CD14-positive monocyte (primary cell): Measurements from ENCODE around the gene TRAPPC3L. TPM values are rescaled to one million over a fixed set of nuclear protein-coding genes. Genes with fewer than 3 reads are reported as not detected.

Experiments
- DNase-seq, 3 donors: peaks; one replicate each; pipeline ENCODE4 v3.0.0-alpha.2; 2011 to 2022
- H2AFZ ChIP-seq: 2 replicates; pipeline ENCODE4 v1.6.0; 2012; ENCODE audit warnings: mild to moderate bottlenecking, low read depth, low read length, inconsistent platforms; ENCODE audit not compliant: insufficient read depth, poor library complexity, severe bottlenecking
- H3K27ac ChIP-seq, 2 donors: 1 replicate in 1 of 2; 2 replicates in 1 of 2; pipeline ENCODE4 v1.5.1; 2012 to 2013; ENCODE audit warnings: low read length in 2 of 2, control low read depth in 1 of 2, inconsistent platforms in 1 of 2, low read depth in 1 of 2, mild to moderate bottlenecking in 1 of 2
- H3K27me3 ChIP-seq, 2 donors: one replicate each; pipeline versions ENCODE4 v1.6.0 to v1.6.1; 2011 to 2013; ENCODE audit warnings: low read length in 2 of 2; ENCODE audit not compliant: control insufficient read depth in 2 of 2, insufficient read depth in 2 of 2
- H3K36me3 ChIP-seq, 2 donors: replicated peaks in 1 of 2; 1 replicate in 1 of 2; 2 replicates in 1 of 2; pipeline versions ENCODE4 v1.5.1 to v1.6.1; 2012 to 2013; ENCODE audit warnings: low read length in 2 of 2, control low read depth in 1 of 2, inconsistent platforms in 1 of 2, mild to moderate bottlenecking in 1 of 2; ENCODE audit not compliant: insufficient read depth in 2 of 2, control insufficient read depth in 1 of 2
- H3K4me1 ChIP-seq, 2 donors: 1 replicate in 1 of 2; 2 replicates in 1 of 2; pipeline versions ENCODE4 v1.5.1 to v1.6.1; 2012 to 2013; ENCODE audit warnings: low read length in 2 of 2, control low read depth in 1 of 2, inconsistent platforms in 1 of 2, mild to moderate bottlenecking in 1 of 2, moderate library complexity in 1 of 2; ENCODE audit not compliant: insufficient read depth in 2 of 2, control insufficient read depth in 1 of 2
- H3K4me2 ChIP-seq: replicated peaks from 2 replicates; pipeline ENCODE3; 2012; ENCODE audit warnings: low read length, moderate library complexity, mild to moderate bottlenecking; ENCODE audit not compliant: poor library complexity, severe bottlenecking; ENCODE audit errors: extremely low read depth
- H3K4me3 ChIP-seq, 3 experiments: fragments of 200-600 bp in 1 of 3; sonication (generic) in 1 of 3; replicated peaks in 1 of 3; 1 replicate in 2 of 3; 2 replicates in 1 of 3; pipeline ENCODE4 v1.5.1; 2011 to 2013; ENCODE audit warnings: low read length in 3 of 3, mild to moderate bottlenecking in 3 of 3, control low read depth in 2 of 3, low read depth in 2 of 3, inconsistent platforms in 1 of 3, moderate library complexity in 1 of 3
- H3K79me2 ChIP-seq: 2 replicates; pipeline ENCODE4 v1.6.0; 2012; ENCODE audit warnings: mild to moderate bottlenecking, control low read depth, inconsistent platforms, low read length, moderate library complexity; ENCODE audit not compliant: insufficient read depth
- H3K9ac ChIP-seq: 2 replicates; pipeline ENCODE4 v1.6.0; 2017; ENCODE audit warnings: low read length, mild to moderate bottlenecking; ENCODE audit not compliant: insufficient read depth, poor library complexity, severe bottlenecking
- H3K9me3 ChIP-seq, 2 donors: replicated peaks in 1 of 2; 1 replicate in 1 of 2; 2 replicates in 1 of 2; pipeline versions ENCODE4 v1.5.1 to v1.6.1; 2012 to 2013; ENCODE audit warnings: low read length in 2 of 2, control low read depth in 1 of 2; ENCODE audit not compliant: control insufficient read depth in 1 of 2, insufficient read depth in 1 of 2
- H4K20me1 ChIP-seq: 2 replicates; pipeline ENCODE4 v1.6.0; 2012; ENCODE audit warnings: mild to moderate bottlenecking, low read length, control low read depth, moderate library complexity; ENCODE audit not compliant: insufficient read depth
- H3K27ac Mint-ChIP-seq, 7 donors: one replicate each; pipeline ENCODE4 v1.8.0; 2020; ENCODE audit warnings: mild to moderate bottlenecking in 7 of 7, mixed read lengths in 7 of 7, moderate library complexity in 6 of 7, inconsistent platforms in 2 of 7
- H3K27me3 Mint-ChIP-seq, 3 donors: one replicate each; pipeline ENCODE4 v1.8.0; 2021 to 2022; ENCODE audit warnings: low read depth in 3 of 3, mild to moderate bottlenecking in 3 of 3, mixed read lengths in 3 of 3, moderate library complexity in 3 of 3, inconsistent platforms in 1 of 3
- H3K36me3 Mint-ChIP-seq, 2 donors: one replicate each; pipeline ENCODE4 v1.8.0; 2020; ENCODE audit warnings: mixed read lengths in 2 of 2, inconsistent platforms in 1 of 2, mild to moderate bottlenecking in 1 of 2
- H3K4me1 Mint-ChIP-seq: one replicate; pipeline ENCODE4 v1.8.0; 2020; ENCODE audit warnings: mild to moderate bottlenecking, mixed read lengths
- H3K4me3 Mint-ChIP-seq, 2 donors: one replicate each; pipeline ENCODE4 v1.8.0; 2020; ENCODE audit warnings: mild to moderate bottlenecking in 2 of 2, mixed read lengths in 2 of 2, moderate library complexity in 1 of 2
- H3K9me3 Mint-ChIP-seq, 7 donors: one replicate each; pipeline ENCODE4 v1.8.0; 2020 to 2022; ENCODE audit warnings: mixed read lengths in 7 of 7, mild to moderate bottlenecking in 6 of 7, moderate library complexity in 6 of 7, inconsistent platforms in 2 of 7
- WGBS: methylation state at CpG from one replicate; pipeline ENCODE4 v1.1.5; 2013; ENCODE audit warnings: missing lambda C conversion rate; ENCODE audit not compliant: insufficient coverage; 5-methylcytosine and 5-hydroxymethylcytosine counted together
- intact Hi-C, 2 donors: fragments of 100-400 bp; cut with micrococcal nuclease; formaldehyde crosslinking; loops; one replicate each; pipeline versions ENCODE4 v1.15.0 to v1.15.1; 2023
- polyA plus RNA-seq, 3 donors: library from polyadenylated mRNA; depleted of rRNA in 1 of 3; unstranded in 2 of 3; stranded (reverse) in 1 of 3; fragments of 300-500 nt in 2 of 3; fragments of >200 nt in 1 of 3; fragmentation: Illumina TruSeq in 2 of 3; gene quantifications; 1 replicate in 2 of 3; 2 replicates in 1 of 3; pipeline ENCODE4 v1.2.3, GENCODE V29; 2012 to 2021
- TF ChIP-seq, protein P1 (sequence below): fragments of 200-600 bp; IDR thresholded peaks from one replicate; pipeline ENCODE4 v1.8.0; 2022; ENCODE audit warnings: antibody characterized with exemption, mild to moderate bottlenecking

The TRAPPC3L gene
- polyA plus RNA-seq, 3 donors: 0.17 TPM; not detected in 2

DNA sequence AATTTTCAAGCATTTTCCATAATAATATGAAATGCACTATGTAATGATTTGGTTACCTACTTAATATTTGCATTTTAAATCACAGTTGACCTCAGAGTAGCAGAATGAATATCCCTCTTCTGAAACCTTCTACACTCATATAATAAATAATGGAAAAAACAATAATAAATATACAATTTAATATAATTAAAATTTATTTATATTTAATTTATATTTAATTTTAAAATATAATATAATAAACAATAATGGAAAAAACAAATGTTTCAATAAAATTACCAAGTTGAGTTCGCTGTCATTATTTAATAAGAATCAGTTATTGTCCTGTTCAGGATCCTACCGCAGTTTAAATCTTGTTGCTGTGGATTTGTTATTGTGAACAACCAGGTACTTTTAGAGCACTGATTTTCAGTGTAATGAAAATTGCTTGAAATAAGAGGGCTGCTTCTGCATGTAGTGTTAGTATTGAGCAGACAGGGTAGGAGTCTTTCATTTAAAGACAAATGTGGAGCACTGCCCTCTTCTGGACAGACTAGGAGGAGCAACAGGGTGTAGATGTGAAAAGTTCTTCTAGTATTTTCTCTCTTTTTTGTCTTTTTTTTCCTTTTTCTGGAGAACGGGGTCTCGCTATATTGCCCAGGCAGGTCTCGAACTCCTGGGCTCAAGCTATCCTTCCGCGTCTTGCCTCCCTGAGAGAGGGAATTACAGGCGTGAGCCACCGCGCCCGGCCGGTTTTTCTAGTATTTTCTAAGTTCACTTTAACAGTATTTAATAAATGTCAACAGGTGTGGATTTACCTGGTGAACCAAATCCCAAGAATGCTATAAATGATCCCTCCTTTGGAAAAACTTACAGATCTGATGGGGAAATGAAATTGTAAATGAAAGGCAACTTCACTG is 13.6 kb downstream of the TRAPPC3L start:
- H3K36me3 ChIP-seq: no peaks in the 10 kb centered on the region
- intact Hi-C loops: loop anchor here (5.0 to 10.0 kb wide), 4 partner anchors 87 to 255 kb away; partner anchors contain the start of gene TSPYL1 (in 1 of the 2)
- H2AFZ ChIP-seq: no peak overlapping the region
- Mint-ChIP-seq H3K9me3 (no peaks in the 10 kb centered on the region), H3K4me1 (peaks cover 19% of the 10 kb centered on the region), H3K4me3 (no peak overlapping the region), H3K27ac (no peak overlapping the region), H3K27me3 (peaks cover 0 to 4% (median 2%) of the 10 kb centered on the region in 3 donors), H3K36me3 (no peaks in the 10 kb centered on the region)
- DNase-seq: peak; percentile 63 to 66 (median 65)
- H3K27ac ChIP-seq: no peak overlapping the region
- no peak overlapping the region for H3K9ac ChIP-seq
- H4K20me1 ChIP-seq: no peaks in the 10 kb centered on the region
- H3K79me2 ChIP-seq: no peaks in the 10 kb centered on the region
- TF ChIP-seq, protein P1, sequence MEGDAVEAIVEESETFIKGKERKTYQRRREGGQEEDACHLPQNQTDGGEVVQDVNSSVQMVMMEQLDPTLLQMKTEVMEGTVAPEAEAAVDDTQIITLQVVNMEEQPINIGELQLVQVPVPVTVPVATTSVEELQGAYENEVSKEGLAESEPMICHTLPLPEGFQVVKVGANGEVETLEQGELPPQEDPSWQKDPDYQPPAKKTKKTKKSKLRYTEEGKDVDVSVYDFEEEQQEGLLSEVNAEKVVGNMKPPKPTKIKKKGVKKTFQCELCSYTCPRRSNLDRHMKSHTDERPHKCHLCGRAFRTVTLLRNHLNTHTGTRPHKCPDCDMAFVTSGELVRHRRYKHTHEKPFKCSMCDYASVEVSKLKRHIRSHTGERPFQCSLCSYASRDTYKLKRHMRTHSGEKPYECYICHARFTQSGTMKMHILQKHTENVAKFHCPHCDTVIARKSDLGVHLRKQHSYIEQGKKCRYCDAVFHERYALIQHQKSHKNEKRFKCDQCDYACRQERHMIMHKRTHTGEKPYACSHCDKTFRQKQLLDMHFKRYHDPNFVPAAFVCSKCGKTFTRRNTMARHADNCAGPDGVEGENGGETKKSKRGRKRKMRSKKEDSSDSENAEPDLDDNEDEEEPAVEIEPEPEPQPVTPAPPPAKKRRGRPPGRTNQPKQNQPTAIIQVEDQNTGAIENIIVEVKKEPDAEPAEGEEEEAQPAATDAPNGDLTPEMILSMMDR: peak; percentile 89
- no peak overlapping the region for H3K4me2 ChIP-seq
- no peak overlapping the region for H3K4me3 ChIP-seq
- H3K27me3 ChIP-seq: no peaks in the 10 kb centered on the region
- 60% methylated on average over 1 of the region's 12 CpGs for WGBS
- H3K4me1 ChIP-seq: peaks cover 11 to 14% of the 10 kb centered on the region in 2 donors
- H3K9me3 ChIP-seq: no peaks in the 10 kb centered on the region

DNA sequence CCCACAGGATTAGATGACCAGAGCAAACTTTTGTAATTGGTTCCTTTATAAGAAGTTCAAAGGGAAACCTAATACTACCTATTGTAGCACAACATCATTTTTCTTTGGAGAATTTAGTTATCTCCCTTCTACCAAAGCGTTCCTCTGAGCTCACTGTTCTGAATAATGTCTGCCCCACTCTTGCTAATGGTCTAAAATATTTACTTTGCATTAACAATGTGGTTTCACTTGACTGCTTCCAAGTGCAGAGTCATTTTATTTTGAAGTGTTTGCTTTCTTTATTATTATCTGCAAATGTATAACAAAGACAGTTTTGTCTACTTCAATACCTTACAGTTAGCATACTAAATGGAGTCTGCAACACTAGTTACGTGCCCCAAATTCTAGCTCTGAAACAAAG is 15.0 kb downstream of the TRAPPC3L start:
- H3K27me3 Mint-ChIP-seq: peaks cover 0 to 4% (median 2%) of the 10 kb centered on the region in 3 donors
- no peak overlapping the region for H3K27ac ChIP-seq
- no peak for DNase-seq
- no peaks in the 10 kb centered on the region for H4K20me1 ChIP-seq
- no peaks in the 10 kb centered on the region for H3K9me3 ChIP-seq
- H3K36me3 ChIP-seq: no peaks in the 10 kb centered on the region
- no peaks in the 10 kb centered on the region for H3K36me3 Mint-ChIP-seq
- no peaks in the 10 kb centered on the region for H3K27me3 ChIP-seq
- H3K4me1 Mint-ChIP-seq: peaks cover 17% of the 10 kb centered on the region
- intact Hi-C loops: loop anchor here (5.0 to 10.0 kb wide), 4 partner anchors 86 to 253 kb away; partner anchors contain the start of gene TSPYL1 (in 1 of the 2)
- peak overlapping the region in 1 of 7 donors; percentile 58 for H3K27ac Mint-ChIP-seq
- H3K4me3 Mint-ChIP-seq: no peak overlapping the region
- no peak overlapping the region for H3K4me2 ChIP-seq
- no CpG with 5 or more reads among the region's 2 CpGs for whole genome bisulfite sequencing
- peaks cover 11 to 14% of the 10 kb centered on the region in 2 donors for H3K4me1 ChIP-seq
- TF ChIP-seq, protein P1: no peak
- H2AFZ ChIP-seq: no peak overlapping the region
- no peak overlapping the region for H3K9ac ChIP-seq
- H3K4me3 ChIP-seq: no peak overlapping the region
- no peaks in the 10 kb centered on the region for H3K9me3 Mint-ChIP-seq
- H3K79me2 ChIP-seq: no peaks in the 10 kb centered on the region
